Glutamatergic neuron (in vitro differentiated cells): Measurements from ENCODE around the gene GAST. TPM values are rescaled to one million over a fixed set of nuclear protein-coding genes. Genes with fewer than 3 reads are reported as not detected.

Experiments
- DNase-seq: peaks from one replicate; pipeline ENCODE4 v3.0.0; 2022
- H3K27ac Mint-ChIP-seq: one replicate; pipeline ENCODE4 v1.8.0; 2020; ENCODE audit warnings: mild to moderate bottlenecking, mixed read lengths, inconsistent platforms; ENCODE audit not compliant: unreplicated experiment
- H3K27me3 Mint-ChIP-seq: one replicate; pipeline ENCODE4 v1.8.0; 2020; ENCODE audit warnings: mild to moderate bottlenecking, moderate library complexity, mixed read lengths, inconsistent platforms; ENCODE audit not compliant: unreplicated experiment
- H3K36me3 Mint-ChIP-seq: one replicate; pipeline ENCODE4 v1.8.0; 2020; ENCODE audit warnings: mild to moderate bottlenecking, mixed read lengths, inconsistent platforms; ENCODE audit not compliant: unreplicated experiment
- H3K4me1 Mint-ChIP-seq: one replicate; pipeline ENCODE4 v1.8.0; 2020; ENCODE audit warnings: mild to moderate bottlenecking, low read depth, mixed read lengths, inconsistent platforms; ENCODE audit not compliant: unreplicated experiment
- H3K4me3 Mint-ChIP-seq: one replicate; pipeline ENCODE4 v1.8.0; 2020; ENCODE audit warnings: mild to moderate bottlenecking, mixed read lengths, inconsistent platforms; ENCODE audit not compliant: unreplicated experiment
- H3K9me3 Mint-ChIP-seq: one replicate; pipeline ENCODE4 v1.8.0; 2020; ENCODE audit warnings: mild to moderate bottlenecking, moderate library complexity, mixed read lengths, inconsistent platforms; ENCODE audit not compliant: unreplicated experiment
- total RNA-seq: library from RNA; stranded (reverse); fragmentation: NEBNext Ultra II Directional; extraction: Animal tissue kit (Norgen Biotek cat#: 25700); gene quantifications from one replicate; pipeline ENCODE4 v1.2.1, GENCODE V29; 2021; ENCODE audit not compliant: unreplicated experiment
- TF ChIP-seq, protein P1 (sequence below): fragments of 200-600 bp; sonication (generic); IDR thresholded peaks from one replicate; pipeline ENCODE4 v1.5.0; 2021; ENCODE audit not compliant: partially characterized antibody, unreplicated experiment

GAST gene
- total RNA-seq, 1 donor from 2014 or later = not detected

DNA sequence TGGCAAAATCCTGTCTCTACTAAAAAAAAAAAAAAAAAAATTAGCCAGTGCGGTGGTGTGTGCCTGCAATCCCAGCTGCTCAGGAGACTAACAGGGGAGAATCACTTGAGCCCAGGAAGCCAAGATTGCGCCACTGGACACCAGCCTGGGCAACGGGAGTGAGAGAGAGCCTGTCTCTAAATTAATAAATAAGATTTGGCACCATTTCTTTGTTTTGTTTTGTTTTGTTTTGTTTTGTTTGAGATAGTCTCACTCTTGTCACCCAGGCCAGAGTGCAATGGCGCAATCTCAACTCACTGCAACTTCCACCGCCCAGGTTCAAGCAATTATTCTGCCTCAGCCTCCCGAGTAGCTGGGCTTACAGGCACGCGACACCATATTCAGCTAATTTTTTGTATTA is 9.4 kb upstream of the GAST start:
- Mint-ChIP-seq H3K9me3 (peaks cover 3% of the 10 kb centered on the region), H3K27ac (no peak overlapping the region), H3K4me1 (peaks cover 7% of the 10 kb centered on the region), H3K27me3 (peaks cover 7% of the 10 kb centered on the region), H3K4me3 (no peak overlapping the region), H3K36me3 (no peaks in the 10 kb centered on the region)
- TF ChIP-seq, protein P1, sequence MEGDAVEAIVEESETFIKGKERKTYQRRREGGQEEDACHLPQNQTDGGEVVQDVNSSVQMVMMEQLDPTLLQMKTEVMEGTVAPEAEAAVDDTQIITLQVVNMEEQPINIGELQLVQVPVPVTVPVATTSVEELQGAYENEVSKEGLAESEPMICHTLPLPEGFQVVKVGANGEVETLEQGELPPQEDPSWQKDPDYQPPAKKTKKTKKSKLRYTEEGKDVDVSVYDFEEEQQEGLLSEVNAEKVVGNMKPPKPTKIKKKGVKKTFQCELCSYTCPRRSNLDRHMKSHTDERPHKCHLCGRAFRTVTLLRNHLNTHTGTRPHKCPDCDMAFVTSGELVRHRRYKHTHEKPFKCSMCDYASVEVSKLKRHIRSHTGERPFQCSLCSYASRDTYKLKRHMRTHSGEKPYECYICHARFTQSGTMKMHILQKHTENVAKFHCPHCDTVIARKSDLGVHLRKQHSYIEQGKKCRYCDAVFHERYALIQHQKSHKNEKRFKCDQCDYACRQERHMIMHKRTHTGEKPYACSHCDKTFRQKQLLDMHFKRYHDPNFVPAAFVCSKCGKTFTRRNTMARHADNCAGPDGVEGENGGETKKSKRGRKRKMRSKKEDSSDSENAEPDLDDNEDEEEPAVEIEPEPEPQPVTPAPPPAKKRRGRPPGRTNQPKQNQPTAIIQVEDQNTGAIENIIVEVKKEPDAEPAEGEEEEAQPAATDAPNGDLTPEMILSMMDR = no peak
- DNase-seq = no peak

DNA sequence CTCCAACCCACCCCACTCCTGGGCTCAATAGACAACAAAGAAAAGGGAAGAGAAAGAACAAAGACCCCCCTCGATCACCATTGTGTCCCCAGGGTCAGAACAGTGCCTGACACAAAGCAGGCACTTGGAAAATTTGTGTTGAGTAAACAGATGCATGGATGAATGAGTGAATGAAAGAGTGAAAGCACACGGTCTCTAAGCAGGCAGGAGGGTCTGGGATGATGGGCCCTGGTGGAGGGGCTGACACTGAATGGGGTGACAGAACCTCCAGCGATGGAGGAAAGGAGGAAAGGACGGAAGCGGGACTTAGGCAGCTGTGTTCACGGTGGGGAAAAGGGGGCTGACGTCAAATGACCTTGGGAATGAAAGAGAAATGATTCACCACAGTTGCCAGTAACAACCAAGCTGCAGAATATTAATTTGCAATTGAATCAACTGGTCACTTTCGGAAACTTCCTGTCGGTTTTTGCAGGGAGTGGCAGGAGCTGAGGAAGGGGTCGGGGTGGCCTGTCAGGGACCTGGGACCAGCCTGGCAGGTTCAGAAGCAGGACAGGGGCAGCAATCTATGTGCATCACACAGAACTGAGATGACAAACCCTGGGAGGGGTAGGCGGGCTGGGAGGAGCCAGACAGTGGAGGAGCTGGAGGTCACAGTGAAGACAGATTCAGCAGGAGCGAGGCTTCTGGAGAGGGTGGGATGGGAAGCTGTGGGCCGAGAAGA is 6.7 kb upstream of the GAST start:
- Mint-ChIP-seq H3K27me3 (peaks cover 7% of the 10 kb centered on the region), H3K4me1 (peaks cover 7% of the 10 kb centered on the region), H3K9me3 (peaks cover 5% of the 10 kb centered on the region), H3K36me3 (no peaks in the 10 kb centered on the region), H3K27ac (peak overlapping the region; percentile 48), H3K4me3 (peak overlapping the region; percentile 12)
- TF ChIP-seq, protein P1 = no peak
- peak; percentile 37 for DNase-seq

DNA sequence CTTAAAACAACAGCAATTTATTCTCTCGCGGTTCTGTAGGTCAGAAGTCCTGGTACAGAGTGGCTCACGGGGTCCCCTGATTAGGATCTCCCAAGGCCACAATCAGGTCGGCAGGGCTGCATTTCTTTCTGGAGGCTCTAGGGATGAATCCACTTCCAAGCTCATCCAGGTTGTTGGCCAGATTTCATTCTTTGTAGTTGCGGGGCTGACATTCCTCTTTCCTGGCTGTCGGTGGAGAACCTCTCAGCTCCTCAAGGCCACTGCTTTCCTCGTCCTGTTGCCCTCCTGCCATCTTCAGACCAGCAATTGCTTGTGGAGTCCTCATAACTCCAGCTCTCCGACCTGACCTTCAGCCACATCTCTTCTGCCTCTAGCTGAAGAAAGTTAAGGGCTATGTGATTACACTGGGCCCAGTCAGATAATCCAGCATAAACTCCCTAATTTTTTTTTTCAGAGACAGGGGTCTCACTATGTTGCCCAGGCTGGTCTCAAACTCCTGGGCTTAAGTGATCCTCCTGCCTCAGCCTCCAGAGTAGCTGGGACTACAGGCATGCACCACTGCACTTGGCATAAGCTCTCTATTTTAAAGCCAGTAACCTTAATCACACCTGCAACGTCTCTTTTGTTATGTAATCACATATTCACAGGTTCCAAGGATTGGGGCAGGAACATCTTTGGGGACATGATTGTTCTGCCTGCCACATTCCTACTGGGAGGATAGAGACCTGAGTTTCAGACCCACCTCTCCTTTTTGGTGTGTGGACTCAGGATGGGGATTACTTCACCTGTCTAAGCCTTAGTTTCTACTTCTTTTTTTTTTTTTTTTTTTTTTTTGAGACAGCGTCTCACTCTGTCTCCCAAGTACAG is 4.1 kb upstream of the GAST start:
- no peaks in the 10 kb centered on the region for H3K36me3 Mint-ChIP-seq
- no peak for DNase-seq
- H3K27me3 Mint-ChIP-seq = peaks cover 9% of the 10 kb centered on the region

DNA sequence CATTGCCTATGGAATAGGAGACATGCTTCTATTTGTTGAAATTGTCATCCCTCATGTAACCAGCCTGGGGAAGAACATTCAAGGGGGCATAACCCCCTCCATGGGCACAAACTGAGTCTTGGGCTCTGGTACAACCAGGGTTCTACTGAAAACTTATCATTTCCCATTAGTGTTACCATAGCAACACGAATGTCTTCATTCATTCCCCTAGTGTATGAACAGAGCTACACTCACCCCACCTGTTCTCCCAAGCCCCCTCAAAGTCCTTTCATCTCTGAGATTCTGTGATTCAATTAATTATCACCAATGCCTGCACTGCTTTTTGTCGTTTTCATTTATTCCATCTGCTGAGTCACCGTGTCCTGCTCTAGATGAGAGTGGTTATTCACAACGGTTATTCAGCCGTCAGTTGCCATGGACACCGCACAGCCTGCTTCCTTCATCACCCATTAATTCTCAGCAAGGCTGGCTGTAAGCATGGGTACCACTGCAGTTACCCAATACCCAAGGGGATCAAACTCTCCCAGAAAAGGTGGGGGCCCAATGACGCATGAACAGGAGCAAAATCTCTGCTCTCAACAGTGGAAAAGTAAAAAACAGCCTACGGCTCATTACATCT is 1.6 kb upstream of the GAST start:
- H3K9me3 Mint-ChIP-seq = peaks cover 6% of the 10 kb centered on the region
- no peaks in the 10 kb centered on the region for H3K36me3 Mint-ChIP-seq
- TF ChIP-seq, protein P1 = no peak
- H3K4me1 Mint-ChIP-seq = peaks cover 5% of the 10 kb centered on the region
- DNase-seq = peak; percentile 42
- no peak overlapping the region for H3K27ac Mint-ChIP-seq
- H3K4me3 Mint-ChIP-seq = no peak overlapping the region
- peaks cover 9% of the 10 kb centered on the region for H3K27me3 Mint-ChIP-seq

More for the DNA sequence above, 4.1 kb upstream of the GAST start:
- H3K9me3 Mint-ChIP-seq = peaks cover 5% of the 10 kb centered on the region
- peaks cover 11% of the 10 kb centered on the region for H3K4me1 Mint-ChIP-seq
- no peak overlapping the region for H3K4me3 Mint-ChIP-seq
- TF ChIP-seq, protein P1 = no peak
- no peak overlapping the region for H3K27ac Mint-ChIP-seq
